GM23338 (cell line): ENCODE results near the gene WNT7A.

Experiments used
- CREB1 ChIP-seq: fragments of 250-450 bp; sonication (Bioruptor Pico); IDR thresholded peaks from 2 replicates; pipeline ENCODE4 v1.5.0; 2020; ENCODE audit warnings: low read depth, mild to moderate bottlenecking, moderate library complexity
- EZH2 ChIP-seq: fragments of 200-600 bp; sonication (generic); IDR thresholded peaks from one replicate; pipeline ENCODE4 v1.8.0; 2017; ENCODE audit warnings: antibody characterized with exemption, mild to moderate bottlenecking, low read depth; ENCODE audit not compliant: unreplicated experiment
- EZH2phosphoT487 ChIP-seq: fragments of 200-600 bp; sonication (generic); IDR thresholded peaks from one replicate; pipeline ENCODE4 v1.8.1; 2018; ENCODE audit warnings: antibody characterized with exemption; ENCODE audit not compliant: unreplicated experiment
- JUNB ChIP-seq: IDR thresholded peaks from one replicate; pipeline ENCODE4 v1.6.1; 2016; ENCODE audit warnings: antibody characterized with exemption; ENCODE audit not compliant: unreplicated experiment
- NANOG ChIP-seq: IDR thresholded peaks from 2 replicates; pipeline ENCODE4 v1.6.1; 2016; ENCODE audit warnings: antibody characterized with exemption, borderline replicate concordance
- POLR2AphosphoS5 ChIP-seq: IDR thresholded peaks from 2 replicates; pipeline ENCODE4 v1.6.1; 2016; ENCODE audit warnings: antibody characterized with exemption, low read depth
- STAT1 ChIP-seq: IDR thresholded peaks from one replicate; pipeline ENCODE4 v1.6.1; 2016; ENCODE audit warnings: antibody characterized with exemption; ENCODE audit not compliant: unreplicated experiment
- ZNF114 ChIP-seq: fragments of 250-450 bp; sonication (Bioruptor Pico); IDR thresholded peaks from 2 replicates; pipeline ENCODE4 v1.5.0; 2020; ENCODE audit warnings: mild to moderate bottlenecking, moderate library complexity
- ZNF331 ChIP-seq: fragments of 250-450 bp; sonication (Bioruptor Pico); IDR thresholded peaks from 2 replicates; pipeline ENCODE4 v1.5.0; 2020; ENCODE audit warnings: low read depth, mild to moderate bottlenecking, moderate library complexity
- TF ChIP-seq, protein P1 (sequence below), 2 experiments: fragments of 200-600 bp in 1 of 2; sonication (generic) in 1 of 2; conservative IDR thresholded peaks; 2 replicates each; pipeline versions ENCODE4 v1.5.1 to v1.6.1; 2016 to 2017; ENCODE audit warnings: antibody characterized with exemption in 2 of 2, low read depth in 2 of 2, mild to moderate bottlenecking in 2 of 2, moderate library complexity in 1 of 2
- TF ChIP-seq, protein P2 (sequence below): IDR thresholded peaks from one replicate; pipeline ENCODE4 v1.6.1; 2018; ENCODE audit warnings: antibody characterized with exemption; ENCODE audit not compliant: unreplicated experiment
- TF ChIP-seq, protein P3 (sequence below): IDR thresholded peaks from 2 replicates; pipeline ENCODE4 v1.6.1; 2016; ENCODE audit warnings: antibody characterized with exemption
- TF ChIP-seq, protein P4 (sequence below): fragments of 250-450 bp; sonication (Bioruptor Pico); IDR thresholded peaks from 2 replicates; pipeline ENCODE4 v1.5.0; 2020; ENCODE audit warnings: mild to moderate bottlenecking, moderate library complexity

DNA sequence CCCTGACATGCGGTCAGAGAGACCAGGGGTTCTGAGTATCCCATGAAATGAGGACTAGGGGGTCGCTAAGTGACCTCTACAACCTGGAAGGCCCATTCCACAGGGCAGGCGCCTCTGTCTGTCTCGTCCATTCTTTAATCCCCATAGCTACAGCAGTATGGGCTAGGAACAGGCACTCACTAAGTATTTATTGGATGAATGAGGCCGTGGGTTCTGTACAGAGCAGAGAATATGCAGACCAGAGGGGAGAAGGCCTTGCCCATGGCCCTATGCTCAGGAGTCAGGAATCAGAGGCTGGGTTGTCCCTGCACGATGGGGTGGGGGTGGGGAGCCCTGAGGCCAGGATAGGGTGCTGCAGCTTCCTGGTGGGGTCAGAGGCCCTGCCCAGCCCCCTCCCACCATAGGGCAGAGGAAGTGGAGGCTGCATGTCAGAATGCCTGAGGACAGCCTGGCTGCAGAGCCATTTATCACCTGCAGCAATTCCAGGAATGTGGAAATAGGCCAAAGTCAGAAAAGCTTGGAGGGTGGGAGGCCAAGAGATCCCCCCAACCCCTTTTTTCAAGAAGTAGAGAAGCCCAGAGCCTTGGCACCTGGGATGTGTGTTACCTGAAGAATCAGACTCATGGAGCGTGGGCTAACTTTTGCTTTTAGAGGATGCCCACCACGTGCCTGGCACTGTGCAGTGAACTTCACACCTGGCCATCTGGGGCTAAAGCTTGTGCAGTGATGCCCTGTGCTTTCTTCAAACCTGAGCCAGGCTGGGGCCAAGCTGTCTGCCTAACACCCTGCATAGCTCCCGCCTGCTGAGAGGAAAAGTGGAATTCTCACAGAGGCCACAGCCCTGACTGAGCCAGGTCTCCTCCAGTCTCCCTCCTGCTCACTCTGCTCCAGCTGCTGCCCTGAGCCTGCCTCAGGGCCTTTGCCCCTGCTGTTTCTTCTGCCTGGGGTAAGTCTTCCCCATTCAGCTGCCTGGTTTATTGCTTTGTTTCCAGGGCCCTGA, 109.4 kb downstream of the WNT7A start:
- no peak for TF ChIP-seq EZH2phosphoT487
- TF ChIP-seq, protein P1, sequence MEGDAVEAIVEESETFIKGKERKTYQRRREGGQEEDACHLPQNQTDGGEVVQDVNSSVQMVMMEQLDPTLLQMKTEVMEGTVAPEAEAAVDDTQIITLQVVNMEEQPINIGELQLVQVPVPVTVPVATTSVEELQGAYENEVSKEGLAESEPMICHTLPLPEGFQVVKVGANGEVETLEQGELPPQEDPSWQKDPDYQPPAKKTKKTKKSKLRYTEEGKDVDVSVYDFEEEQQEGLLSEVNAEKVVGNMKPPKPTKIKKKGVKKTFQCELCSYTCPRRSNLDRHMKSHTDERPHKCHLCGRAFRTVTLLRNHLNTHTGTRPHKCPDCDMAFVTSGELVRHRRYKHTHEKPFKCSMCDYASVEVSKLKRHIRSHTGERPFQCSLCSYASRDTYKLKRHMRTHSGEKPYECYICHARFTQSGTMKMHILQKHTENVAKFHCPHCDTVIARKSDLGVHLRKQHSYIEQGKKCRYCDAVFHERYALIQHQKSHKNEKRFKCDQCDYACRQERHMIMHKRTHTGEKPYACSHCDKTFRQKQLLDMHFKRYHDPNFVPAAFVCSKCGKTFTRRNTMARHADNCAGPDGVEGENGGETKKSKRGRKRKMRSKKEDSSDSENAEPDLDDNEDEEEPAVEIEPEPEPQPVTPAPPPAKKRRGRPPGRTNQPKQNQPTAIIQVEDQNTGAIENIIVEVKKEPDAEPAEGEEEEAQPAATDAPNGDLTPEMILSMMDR (conservative IDR thresholded peaks at IDR 0.05; ENCODE audit: low read depth in 2 of 2) = no peak
- TF ChIP-seq POLR2AphosphoS5 = no peak
- TF ChIP-seq EZH2 = no peak
- TF ChIP-seq, protein P2, sequence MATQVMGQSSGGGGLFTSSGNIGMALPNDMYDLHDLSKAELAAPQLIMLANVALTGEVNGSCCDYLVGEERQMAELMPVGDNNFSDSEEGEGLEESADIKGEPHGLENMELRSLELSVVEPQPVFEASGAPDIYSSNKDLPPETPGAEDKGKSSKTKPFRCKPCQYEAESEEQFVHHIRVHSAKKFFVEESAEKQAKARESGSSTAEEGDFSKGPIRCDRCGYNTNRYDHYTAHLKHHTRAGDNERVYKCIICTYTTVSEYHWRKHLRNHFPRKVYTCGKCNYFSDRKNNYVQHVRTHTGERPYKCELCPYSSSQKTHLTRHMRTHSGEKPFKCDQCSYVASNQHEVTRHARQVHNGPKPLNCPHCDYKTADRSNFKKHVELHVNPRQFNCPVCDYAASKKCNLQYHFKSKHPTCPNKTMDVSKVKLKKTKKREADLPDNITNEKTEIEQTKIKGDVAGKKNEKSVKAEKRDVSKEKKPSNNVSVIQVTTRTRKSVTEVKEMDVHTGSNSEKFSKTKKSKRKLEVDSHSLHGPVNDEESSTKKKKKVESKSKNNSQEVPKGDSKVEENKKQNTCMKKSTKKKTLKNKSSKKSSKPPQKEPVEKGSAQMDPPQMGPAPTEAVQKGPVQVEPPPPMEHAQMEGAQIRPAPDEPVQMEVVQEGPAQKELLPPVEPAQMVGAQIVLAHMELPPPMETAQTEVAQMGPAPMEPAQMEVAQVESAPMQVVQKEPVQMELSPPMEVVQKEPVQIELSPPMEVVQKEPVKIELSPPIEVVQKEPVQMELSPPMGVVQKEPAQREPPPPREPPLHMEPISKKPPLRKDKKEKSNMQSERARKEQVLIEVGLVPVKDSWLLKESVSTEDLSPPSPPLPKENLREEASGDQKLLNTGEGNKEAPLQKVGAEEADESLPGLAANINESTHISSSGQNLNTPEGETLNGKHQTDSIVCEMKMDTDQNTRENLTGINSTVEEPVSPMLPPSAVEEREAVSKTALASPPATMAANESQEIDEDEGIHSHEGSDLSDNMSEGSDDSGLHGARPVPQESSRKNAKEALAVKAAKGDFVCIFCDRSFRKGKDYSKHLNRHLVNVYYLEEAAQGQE = no peak
- TF ChIP-seq STAT1 = no peak
- TF ChIP-seq, protein P3, sequence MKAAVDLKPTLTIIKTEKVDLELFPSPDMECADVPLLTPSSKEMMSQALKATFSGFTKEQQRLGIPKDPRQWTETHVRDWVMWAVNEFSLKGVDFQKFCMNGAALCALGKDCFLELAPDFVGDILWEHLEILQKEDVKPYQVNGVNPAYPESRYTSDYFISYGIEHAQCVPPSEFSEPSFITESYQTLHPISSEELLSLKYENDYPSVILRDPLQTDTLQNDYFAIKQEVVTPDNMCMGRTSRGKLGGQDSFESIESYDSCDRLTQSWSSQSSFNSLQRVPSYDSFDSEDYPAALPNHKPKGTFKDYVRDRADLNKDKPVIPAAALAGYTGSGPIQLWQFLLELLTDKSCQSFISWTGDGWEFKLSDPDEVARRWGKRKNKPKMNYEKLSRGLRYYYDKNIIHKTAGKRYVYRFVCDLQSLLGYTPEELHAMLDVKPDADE = no peak
- TF ChIP-seq CREB1 = no peak
- no peak for TF ChIP-seq JUNB
- no peak for TF ChIP-seq ZNF114 (CRISPR knock-in tag)
- TF ChIP-seq NANOG = no peak
- TF ChIP-seq, protein P4, sequence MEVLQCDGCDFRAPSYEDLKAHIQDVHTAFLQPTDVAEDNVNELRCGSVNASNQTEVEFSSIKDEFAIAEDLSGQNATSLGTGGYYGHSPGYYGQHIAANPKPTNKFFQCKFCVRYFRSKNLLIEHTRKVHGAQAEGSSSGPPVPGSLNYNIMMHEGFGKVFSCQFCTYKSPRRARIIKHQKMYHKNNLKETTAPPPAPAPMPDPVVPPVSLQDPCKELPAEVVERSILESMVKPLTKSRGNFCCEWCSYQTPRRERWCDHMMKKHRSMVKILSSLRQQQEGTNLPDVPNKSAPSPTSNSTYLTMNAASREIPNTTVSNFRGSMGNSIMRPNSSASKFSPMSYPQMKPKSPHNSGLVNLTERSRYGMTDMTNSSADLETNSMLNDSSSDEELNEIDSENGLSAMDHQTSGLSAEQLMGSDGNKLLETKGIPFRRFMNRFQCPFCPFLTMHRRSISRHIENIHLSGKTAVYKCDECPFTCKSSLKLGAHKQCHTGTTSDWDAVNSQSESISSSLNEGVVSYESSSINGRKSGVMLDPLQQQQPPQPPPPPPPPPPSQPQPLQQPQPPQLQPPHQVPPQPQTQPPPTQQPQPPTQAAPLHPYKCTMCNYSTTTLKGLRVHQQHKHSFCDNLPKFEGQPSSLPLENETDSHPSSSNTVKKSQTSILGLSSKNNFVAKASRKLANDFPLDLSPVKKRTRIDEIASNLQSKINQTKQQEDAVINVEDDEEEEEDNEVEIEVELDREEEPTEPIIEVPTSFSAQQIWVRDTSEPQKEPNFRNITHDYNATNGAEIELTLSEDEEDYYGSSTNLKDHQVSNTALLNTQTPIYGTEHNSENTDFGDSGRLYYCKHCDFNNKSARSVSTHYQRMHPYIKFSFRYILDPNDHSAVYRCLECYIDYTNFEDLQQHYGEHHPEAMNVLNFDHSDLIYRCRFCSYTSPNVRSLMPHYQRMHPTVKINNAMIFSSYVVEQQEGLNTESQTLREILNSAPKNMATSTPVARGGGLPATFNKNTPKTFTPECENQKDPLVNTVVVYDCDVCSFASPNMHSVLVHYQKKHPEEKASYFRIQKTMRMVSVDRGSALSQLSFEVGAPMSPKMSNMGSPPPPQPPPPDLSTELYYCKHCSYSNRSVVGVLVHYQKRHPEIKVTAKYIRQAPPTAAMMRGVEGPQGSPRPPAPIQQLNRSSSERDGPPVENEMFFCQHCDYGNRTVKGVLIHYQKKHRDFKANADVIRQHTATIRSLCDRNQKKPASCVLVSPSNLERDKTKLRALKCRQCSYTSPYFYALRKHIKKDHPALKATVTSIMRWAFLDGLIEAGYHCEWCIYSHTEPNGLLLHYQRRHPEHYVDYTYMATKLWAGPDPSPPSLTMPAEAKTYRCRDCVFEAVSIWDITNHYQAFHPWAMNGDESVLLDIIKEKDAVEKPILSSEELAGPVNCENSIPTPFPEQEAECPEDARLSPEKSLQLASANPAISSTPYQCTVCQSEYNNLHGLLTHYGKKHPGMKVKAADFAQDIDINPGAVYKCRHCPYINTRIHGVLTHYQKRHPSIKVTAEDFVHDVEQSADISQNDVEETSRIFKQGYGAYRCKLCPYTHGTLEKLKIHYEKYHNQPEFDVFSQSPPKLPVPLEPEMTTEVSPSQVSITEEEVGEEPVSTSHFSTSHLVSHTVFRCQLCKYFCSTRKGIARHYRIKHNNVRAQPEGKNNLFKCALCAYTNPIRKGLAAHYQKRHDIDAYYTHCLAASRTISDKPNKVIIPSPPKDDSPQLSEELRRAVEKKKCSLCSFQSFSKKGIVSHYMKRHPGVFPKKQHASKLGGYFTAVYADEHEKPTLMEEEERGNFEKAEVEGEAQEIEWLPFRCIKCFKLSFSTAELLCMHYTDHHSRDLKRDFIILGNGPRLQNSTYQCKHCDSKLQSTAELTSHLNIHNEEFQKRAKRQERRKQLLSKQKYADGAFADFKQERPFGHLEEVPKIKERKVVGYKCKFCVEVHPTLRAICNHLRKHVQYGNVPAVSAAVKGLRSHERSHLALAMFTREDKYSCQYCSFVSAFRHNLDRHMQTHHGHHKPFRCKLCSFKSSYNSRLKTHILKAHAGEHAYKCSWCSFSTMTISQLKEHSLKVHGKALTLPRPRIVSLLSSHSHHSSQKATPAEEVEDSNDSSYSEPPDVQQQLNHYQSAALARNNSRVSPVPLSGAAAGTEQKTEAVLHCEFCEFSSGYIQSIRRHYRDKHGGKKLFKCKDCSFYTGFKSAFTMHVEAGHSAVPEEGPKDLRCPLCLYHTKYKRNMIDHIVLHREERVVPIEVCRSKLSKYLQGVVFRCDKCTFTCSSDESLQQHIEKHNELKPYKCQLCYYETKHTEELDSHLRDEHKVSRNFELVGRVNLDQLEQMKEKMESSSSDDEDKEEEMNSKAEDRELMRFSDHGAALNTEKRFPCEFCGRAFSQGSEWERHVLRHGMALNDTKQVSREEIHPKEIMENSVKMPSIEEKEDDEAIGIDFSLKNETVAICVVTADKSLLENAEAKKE (CRISPR knock-in tag) = no peak
- TF ChIP-seq ZNF331 (CRISPR knock-in tag) = no peak
